Coronary artery (tissue), 2 donors: Measurements from ENCODE around the gene LTBP1.

Experiments
- DNase-seq: peaks from one replicate; pipeline ENCODE4 v3.0.0-alpha.2; 2017; ENCODE audit warnings: low spot score
- H3K27ac ChIP-seq, 2 donors: fragments of 200-600 bp; sonication (generic); one replicate each; pipeline ENCODE4 v1.5.1; 2016 to 2019
- H3K4me3 ChIP-seq: fragments of 200-600 bp; sonication (generic); 2 replicates; pipeline ENCODE4 v1.5.1; 2016; ENCODE audit warnings: mild to moderate bottlenecking, moderate library complexity
- TF ChIP-seq, protein P1 (sequence below): fragments of 200-600 bp; sonication (generic); IDR thresholded peaks from one replicate; pipeline ENCODE4 v1.5.1; 2019; ENCODE audit warnings: antibody characterized with exemption

Gene LTBP1

DNA sequence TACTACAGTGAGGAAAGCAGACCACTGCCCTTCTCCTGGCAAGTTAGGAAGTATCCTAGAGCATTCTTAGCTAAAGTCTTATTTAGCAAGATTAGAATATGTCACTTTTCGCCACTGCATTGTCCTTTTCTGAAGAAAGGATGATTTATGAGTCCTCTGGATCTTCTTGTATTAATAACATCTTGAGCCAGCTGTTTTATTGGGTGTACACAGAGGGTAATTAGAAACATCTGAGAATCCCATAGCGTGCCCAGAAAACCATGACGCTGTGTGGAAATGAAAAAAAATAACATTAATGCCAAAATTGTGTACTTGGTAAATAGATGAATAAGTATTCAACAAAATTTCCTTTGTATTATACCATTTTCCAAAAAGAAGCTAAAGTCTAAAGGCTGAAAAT is 198.7 kb downstream of the LTBP1 start:
- TF ChIP-seq, protein P1, sequence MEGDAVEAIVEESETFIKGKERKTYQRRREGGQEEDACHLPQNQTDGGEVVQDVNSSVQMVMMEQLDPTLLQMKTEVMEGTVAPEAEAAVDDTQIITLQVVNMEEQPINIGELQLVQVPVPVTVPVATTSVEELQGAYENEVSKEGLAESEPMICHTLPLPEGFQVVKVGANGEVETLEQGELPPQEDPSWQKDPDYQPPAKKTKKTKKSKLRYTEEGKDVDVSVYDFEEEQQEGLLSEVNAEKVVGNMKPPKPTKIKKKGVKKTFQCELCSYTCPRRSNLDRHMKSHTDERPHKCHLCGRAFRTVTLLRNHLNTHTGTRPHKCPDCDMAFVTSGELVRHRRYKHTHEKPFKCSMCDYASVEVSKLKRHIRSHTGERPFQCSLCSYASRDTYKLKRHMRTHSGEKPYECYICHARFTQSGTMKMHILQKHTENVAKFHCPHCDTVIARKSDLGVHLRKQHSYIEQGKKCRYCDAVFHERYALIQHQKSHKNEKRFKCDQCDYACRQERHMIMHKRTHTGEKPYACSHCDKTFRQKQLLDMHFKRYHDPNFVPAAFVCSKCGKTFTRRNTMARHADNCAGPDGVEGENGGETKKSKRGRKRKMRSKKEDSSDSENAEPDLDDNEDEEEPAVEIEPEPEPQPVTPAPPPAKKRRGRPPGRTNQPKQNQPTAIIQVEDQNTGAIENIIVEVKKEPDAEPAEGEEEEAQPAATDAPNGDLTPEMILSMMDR, result no peak
- H3K4me3 ChIP-seq, result peak overlapping the region; percentile 44
- H3K27ac ChIP-seq, result peak overlapping the region; percentile 76 to 77
- no peak for DNase-seq

- Histone ChIP-seq H3K27ac (peak overlapping the region; percentile 76 to 77), H3K4me3 (peak overlapping the region; percentile 44)
- DNase-seq, result no peak
- TF ChIP-seq, protein P1, result no peak
Observed at GRCh38 chr2:33146102-33146501, 199.3 kb downstream of the LTBP1 start.

GRCh38 chr2:33153008-33153407 is 206.3 kb downstream of the LTBP1 start:
- Histone ChIP-seq H3K27ac (peak overlapping the region; percentile 30 to 53), H3K4me3 (no peak overlapping the region)
- no peak for DNase-seq
- TF ChIP-seq, protein P1, result no peak

DNA sequence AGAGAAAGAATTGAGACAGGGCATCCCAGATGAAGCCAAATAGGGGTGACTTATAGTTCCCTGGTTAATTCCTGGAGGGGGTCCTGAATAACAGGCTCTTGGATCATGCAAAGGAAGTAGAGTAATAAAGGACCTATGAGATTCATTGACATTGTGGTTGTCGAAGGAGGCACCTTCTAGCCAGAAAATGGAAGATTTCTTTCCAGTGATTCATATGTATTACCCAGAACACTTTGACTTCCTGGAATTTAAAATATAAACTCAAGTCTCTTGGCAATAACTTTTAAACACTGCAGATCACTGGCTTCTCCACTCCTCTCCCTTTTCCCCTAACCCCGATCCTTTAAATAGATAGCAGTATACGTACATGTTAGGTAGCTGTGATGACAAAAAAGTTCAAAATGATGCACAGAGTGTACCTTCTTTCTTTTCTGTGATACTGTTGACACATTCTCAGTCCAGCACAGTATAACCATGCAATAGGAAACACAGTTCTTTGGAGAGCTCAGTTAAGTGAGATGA is 211.8 kb downstream of the LTBP1 start:
- DNase-seq, result no peak
- TF ChIP-seq, protein P1, result no peak
- peak overlapping the region; percentile 45 to 67 for H3K27ac ChIP-seq
- no peak overlapping the region for H3K4me3 ChIP-seq

GRCh38 chr2:33160191-33160590 is 213.4 kb downstream of the LTBP1 start:
- Histone ChIP-seq H3K27ac (peak overlapping the region in 1 of 2 donors; percentile 45), H3K4me3 (no peak overlapping the region)
- TF ChIP-seq, protein P1, result no peak

DNA sequence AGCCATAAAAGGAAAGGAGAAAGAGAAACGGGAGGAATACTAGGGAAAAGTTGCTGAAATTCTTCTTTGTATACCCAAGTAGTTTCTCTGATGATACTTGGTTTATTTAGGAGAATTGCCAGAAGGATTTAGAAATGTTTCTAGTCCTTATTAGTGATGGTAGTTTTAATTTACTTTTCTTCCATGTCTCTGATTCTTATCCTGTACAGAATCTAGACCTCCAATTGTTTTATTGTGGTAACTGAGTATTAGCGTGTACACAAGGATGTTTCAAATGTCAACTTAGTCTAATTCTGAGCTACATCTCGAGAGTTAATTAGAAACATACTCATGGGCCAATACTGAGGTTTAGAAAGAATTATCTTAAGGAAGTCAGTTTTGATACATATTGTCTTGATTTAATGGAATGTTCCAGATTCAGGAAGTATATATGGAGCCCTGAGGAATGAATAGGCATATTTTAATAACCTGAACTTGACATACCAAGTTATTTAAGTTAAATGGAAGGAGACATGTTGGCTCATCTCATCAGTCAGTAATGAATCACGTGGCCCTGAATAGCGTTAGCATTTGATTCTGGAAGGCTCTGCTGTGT is 219.6 kb downstream of the LTBP1 start:
- Histone ChIP-seq H3K4me3 (peak overlapping the region; percentile 19), H3K27ac (peak overlapping the region; percentile 47 to 73)
- DNase-seq, result no peak
- TF ChIP-seq, protein P1, result no peak

More at GRCh38 chr2:33160191-33160590, 213.4 kb downstream of the LTBP1 start:
- no peak for DNase-seq

GRCh38 chr2:33167622-33168245 is 221.0 kb downstream of the LTBP1 start:
- TF ChIP-seq, protein P1, result no peak
- no peak for DNase-seq
- H3K4me3 ChIP-seq, result no peak overlapping the region
- peak overlapping the region; percentile 48 to 70 for H3K27ac ChIP-seq
